Neural cell (in vitro differentiated cells): Measurements from ENCODE around the gene CERS5. TPM values are rescaled to one million over a fixed set of nuclear protein-coding genes. Genes with fewer than 3 reads are reported as not detected.

Experiments
- H2AFZ ChIP-seq: fragments of 200-600, 300-800 bp; sonication (generic), shearing (Covaris generic); 2 replicates; pipeline ENCODE4 v1.6.0; 2014; ENCODE audit warnings: low read depth, mild to moderate bottlenecking, antibody characterized with exemption, low read length, moderate library complexity
- H3F3A ChIP-seq: fragments of 200-600 bp; shearing (Covaris generic); 2 replicates; pipeline ENCODE4 v1.6.1; 2016; ENCODE audit warnings: mild to moderate bottlenecking, moderate library complexity, mixed read lengths, antibody characterized with exemption, low read length; ENCODE audit not compliant: insufficient read depth, poor library complexity, severe bottlenecking
- H3K27ac ChIP-seq: fragments of 200-600, 300-800 bp; sonication (generic), shearing (Covaris generic); 2 replicates; pipeline ENCODE4 v1.5.1; 2014; ENCODE audit warnings: mild to moderate bottlenecking, low read length, moderate library complexity
- H3K27me3 ChIP-seq: fragments of 300-800, 200-600 bp; sonication (generic), shearing (Covaris generic); 2 replicates; pipeline ENCODE4 v1.6.0; 2014; ENCODE audit warnings: mild to moderate bottlenecking, low read depth, low read length, moderate library complexity; ENCODE audit not compliant: insufficient read depth
- H3K36me3 ChIP-seq: fragments of 300-800, 200-600 bp; sonication (generic), shearing (Covaris generic); 2 replicates; pipeline ENCODE4 v1.5.1; 2014; ENCODE audit warnings: mild to moderate bottlenecking, antibody characterized with exemption, low read length, moderate library complexity; ENCODE audit not compliant: insufficient read depth
- H3K4me2 ChIP-seq: fragments of 300-800, 200-600 bp; sonication (generic), shearing (Covaris generic); 2 replicates; pipeline ENCODE4 v1.6.0; 2014; ENCODE audit warnings: mild to moderate bottlenecking, low read length
- H3K4me3 ChIP-seq: fragments of 300-800, 200-600 bp; sonication (generic), shearing (Covaris generic); 2 replicates; pipeline ENCODE4 v1.5.1; 2014; ENCODE audit warnings: mild to moderate bottlenecking, low read length, moderate library complexity
- H3K79me2 ChIP-seq: fragments of 200-600 bp; shearing (Covaris generic); replicated peaks from 2 replicates; pipeline ENCODE4 v1.6.0; 2014; ENCODE audit warnings: mild to moderate bottlenecking, low read length, moderate library complexity; ENCODE audit not compliant: insufficient read depth
- H3K9ac ChIP-seq: fragments of 300-800, 200-600 bp; sonication (generic), shearing (Covaris generic); 2 replicates; pipeline ENCODE4 v1.6.1; 2016; ENCODE audit warnings: mild to moderate bottlenecking, low read length, mixed read lengths
- H3K9me2 ChIP-seq: fragments of 200-600 bp; shearing (Covaris generic); 2 replicates; pipeline ENCODE4 v1.6.1; 2016; ENCODE audit warnings: mild to moderate bottlenecking, low read length, mixed read lengths; ENCODE audit not compliant: insufficient read depth
- H3K9me3 ChIP-seq: fragments of 200-600, 300-800 bp; sonication (generic), shearing (Covaris generic); 2 replicates; pipeline ENCODE4 v1.6.1; 2016; ENCODE audit warnings: mild to moderate bottlenecking, mixed run types, low read length, moderate library complexity, mixed read lengths
- H4K20me1 ChIP-seq: fragments of 200-600 bp; shearing (Covaris generic); 2 replicates; pipeline ENCODE4 v1.6.1; 2016; ENCODE audit warnings: mild to moderate bottlenecking, mixed run types; ENCODE audit not compliant: insufficient read depth
- EP300 ChIP-seq: fragments of 450-650 bp; conservative IDR thresholded peaks from 2 replicates; pipeline ENCODE4 v1.6.1; 2014; ENCODE audit warnings: antibody characterized with exemption, mild to moderate bottlenecking, moderate library complexity; ENCODE audit not compliant: poor library complexity, severe bottlenecking
- EZH2 ChIP-seq: fragments of 200-600, 300-800 bp; shearing (Covaris generic), sonication (generic); IDR thresholded peaks from 2 replicates; pipeline ENCODE4 v1.6.1; 2014; ENCODE audit warnings: antibody characterized with exemption, low read length, borderline replicate concordance, mild to moderate bottlenecking; ENCODE audit not compliant: insufficient read depth, poor library complexity, severe bottlenecking
- MXI1 ChIP-seq: fragments of 450-650 bp; conservative IDR thresholded peaks from 2 replicates; pipeline ENCODE4 v1.6.1; 2014; ENCODE audit warnings: antibody characterized with exemption, mild to moderate bottlenecking; ENCODE audit not compliant: poor library complexity, severe bottlenecking
- POLR2AphosphoS5 ChIP-seq: IDR thresholded peaks from 2 replicates; pipeline ENCODE4 v1.6.1; 2012
- RAD21 ChIP-seq: fragments of 450-650 bp; conservative IDR thresholded peaks from 2 replicates; pipeline ENCODE4 v1.6.1; 2014; ENCODE audit warnings: antibody characterized with exemption, mild to moderate bottlenecking, moderate library complexity
- SMC3 ChIP-seq: fragments of 450-650 bp; conservative IDR thresholded peaks from 2 replicates; pipeline ENCODE4 v1.6.1; 2014; ENCODE audit warnings: antibody characterized with exemption, mild to moderate bottlenecking, moderate library complexity; ENCODE audit not compliant: poor library complexity
- TAF1 ChIP-seq: IDR thresholded peaks from 2 replicates; pipeline ENCODE4 v1.6.1; 2012; ENCODE audit warnings: low read depth
- polyA plus RNA-seq: library from polyadenylated mRNA; depleted of rRNA; stranded (reverse); fragments of >200 nt; gene quantifications from 2 replicates; pipeline ENCODE4 v1.2.3, GENCODE V29; 2014
- TF ChIP-seq, protein P1 (sequence below): IDR thresholded peaks from 2 replicates; pipeline ENCODE4 v1.6.1; 2012; ENCODE audit warnings: borderline replicate concordance
- TF ChIP-seq, protein P2 (sequence below): fragments of 450-650 bp; IDR thresholded peaks from 2 replicates; pipeline ENCODE4 v1.5.1; 2014; ENCODE audit warnings: antibody characterized with exemption, mild to moderate bottlenecking, moderate library complexity; ENCODE audit not compliant: poor library complexity, severe bottlenecking

CERS5 gene
- polyA plus RNA-seq, 1 donor from 2014 or later, result 470 TPM

DNA sequence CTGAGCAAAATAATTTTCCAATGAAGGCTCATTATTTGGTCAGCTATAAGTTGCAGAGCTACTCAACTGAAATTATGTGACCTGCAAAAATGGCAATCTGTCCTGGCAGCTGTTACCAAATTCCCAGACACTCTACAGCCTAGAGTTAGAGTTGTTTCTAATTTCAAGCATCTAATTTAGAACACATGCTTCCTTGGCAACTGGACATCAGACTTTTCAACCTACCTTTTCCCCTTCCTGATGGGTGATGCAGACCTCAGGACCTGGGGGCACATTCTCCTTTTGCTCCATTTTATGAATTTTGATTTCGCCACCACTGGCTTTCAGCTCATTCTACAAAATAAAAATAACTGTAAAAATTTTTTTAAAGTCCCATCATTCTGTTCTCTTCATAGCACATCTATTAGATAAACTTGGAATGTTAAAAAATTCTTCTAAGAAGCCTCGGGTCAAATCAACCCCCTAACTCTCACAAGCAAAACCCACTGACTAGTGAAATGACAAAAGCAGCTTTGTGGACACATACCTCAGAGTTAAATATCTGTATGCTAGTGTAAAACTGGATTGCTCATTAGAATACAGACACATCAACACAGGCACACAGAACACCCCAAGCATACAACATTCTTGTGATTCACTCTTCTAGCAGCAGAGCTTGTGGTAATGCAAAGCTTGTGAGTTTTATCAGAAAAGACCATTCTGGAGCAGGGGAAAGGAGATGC is 33.5 kb upstream of the CERS5 start:
- TF ChIP-seq EP300 (no peak), TAF1 (no peak), MXI1 (no peak), RAD21 (no peak), EZH2 (no peak), SMC3 (no peak), POLR2AphosphoS5 (no peak)
- TF ChIP-seq, protein P1, sequence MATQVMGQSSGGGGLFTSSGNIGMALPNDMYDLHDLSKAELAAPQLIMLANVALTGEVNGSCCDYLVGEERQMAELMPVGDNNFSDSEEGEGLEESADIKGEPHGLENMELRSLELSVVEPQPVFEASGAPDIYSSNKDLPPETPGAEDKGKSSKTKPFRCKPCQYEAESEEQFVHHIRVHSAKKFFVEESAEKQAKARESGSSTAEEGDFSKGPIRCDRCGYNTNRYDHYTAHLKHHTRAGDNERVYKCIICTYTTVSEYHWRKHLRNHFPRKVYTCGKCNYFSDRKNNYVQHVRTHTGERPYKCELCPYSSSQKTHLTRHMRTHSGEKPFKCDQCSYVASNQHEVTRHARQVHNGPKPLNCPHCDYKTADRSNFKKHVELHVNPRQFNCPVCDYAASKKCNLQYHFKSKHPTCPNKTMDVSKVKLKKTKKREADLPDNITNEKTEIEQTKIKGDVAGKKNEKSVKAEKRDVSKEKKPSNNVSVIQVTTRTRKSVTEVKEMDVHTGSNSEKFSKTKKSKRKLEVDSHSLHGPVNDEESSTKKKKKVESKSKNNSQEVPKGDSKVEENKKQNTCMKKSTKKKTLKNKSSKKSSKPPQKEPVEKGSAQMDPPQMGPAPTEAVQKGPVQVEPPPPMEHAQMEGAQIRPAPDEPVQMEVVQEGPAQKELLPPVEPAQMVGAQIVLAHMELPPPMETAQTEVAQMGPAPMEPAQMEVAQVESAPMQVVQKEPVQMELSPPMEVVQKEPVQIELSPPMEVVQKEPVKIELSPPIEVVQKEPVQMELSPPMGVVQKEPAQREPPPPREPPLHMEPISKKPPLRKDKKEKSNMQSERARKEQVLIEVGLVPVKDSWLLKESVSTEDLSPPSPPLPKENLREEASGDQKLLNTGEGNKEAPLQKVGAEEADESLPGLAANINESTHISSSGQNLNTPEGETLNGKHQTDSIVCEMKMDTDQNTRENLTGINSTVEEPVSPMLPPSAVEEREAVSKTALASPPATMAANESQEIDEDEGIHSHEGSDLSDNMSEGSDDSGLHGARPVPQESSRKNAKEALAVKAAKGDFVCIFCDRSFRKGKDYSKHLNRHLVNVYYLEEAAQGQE, result no peak
- TF ChIP-seq, protein P2, sequence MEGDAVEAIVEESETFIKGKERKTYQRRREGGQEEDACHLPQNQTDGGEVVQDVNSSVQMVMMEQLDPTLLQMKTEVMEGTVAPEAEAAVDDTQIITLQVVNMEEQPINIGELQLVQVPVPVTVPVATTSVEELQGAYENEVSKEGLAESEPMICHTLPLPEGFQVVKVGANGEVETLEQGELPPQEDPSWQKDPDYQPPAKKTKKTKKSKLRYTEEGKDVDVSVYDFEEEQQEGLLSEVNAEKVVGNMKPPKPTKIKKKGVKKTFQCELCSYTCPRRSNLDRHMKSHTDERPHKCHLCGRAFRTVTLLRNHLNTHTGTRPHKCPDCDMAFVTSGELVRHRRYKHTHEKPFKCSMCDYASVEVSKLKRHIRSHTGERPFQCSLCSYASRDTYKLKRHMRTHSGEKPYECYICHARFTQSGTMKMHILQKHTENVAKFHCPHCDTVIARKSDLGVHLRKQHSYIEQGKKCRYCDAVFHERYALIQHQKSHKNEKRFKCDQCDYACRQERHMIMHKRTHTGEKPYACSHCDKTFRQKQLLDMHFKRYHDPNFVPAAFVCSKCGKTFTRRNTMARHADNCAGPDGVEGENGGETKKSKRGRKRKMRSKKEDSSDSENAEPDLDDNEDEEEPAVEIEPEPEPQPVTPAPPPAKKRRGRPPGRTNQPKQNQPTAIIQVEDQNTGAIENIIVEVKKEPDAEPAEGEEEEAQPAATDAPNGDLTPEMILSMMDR, result no peak
- Histone ChIP-seq H3K4me2 (no peak overlapping the region), H3K27me3 (no peaks in the 10 kb centered on the region), H3K4me3 (no peak overlapping the region), H3F3A (no peaks in the 10 kb centered on the region), H3K79me2 (no peaks in the 10 kb centered on the region), H4K20me1 (no peaks in the 10 kb centered on the region), H3K9ac (no peak overlapping the region), H3K9me2 (no peaks in the 10 kb centered on the region), H2AFZ (no peak overlapping the region), H3K27ac (no peak overlapping the region), H3K9me3 (no peaks in the 10 kb centered on the region), H3K36me3 (no peaks in the 10 kb centered on the region)

DNA sequence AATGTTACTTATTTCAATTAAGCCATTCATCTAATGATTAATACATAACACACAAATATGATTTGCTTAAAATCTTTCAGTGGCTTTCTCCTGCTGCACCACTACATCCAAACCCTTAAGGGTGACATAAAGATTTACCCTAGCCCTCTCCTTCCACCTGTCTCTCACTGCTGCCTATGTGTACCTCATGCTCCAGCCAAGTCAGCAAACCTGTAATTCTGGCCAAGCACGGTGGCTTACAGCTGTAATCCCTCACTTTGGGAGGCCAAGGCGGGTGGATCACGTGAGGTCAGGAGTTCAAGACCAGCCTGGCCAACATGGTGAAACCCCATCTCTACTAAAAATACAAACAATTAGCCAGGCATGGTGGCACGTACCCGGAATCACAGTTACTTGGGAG is 31.7 kb upstream of the CERS5 start:
- H3K36me3 ChIP-seq, result no peaks in the 10 kb centered on the region
- H3K4me2 ChIP-seq, result no peak overlapping the region
- TF ChIP-seq MXI1 (no peak), SMC3 (no peak), EZH2 (no peak), POLR2AphosphoS5 (no peak), TAF1 (no peak), EP300 (no peak), RAD21 (no peak)
- TF ChIP-seq, protein P1, result no peak
- TF ChIP-seq, protein P2, result no peak
- H2AFZ ChIP-seq, result no peak overlapping the region
- no peaks in the 10 kb centered on the region for H3K79me2 ChIP-seq
- H4K20me1 ChIP-seq, result no peaks in the 10 kb centered on the region
- H3K9me2 ChIP-seq, result no peaks in the 10 kb centered on the region
- H3K27ac ChIP-seq, result no peak overlapping the region
- H3K4me3 ChIP-seq, result no peak overlapping the region
- no peak overlapping the region for H3K9ac ChIP-seq
- H3K9me3 ChIP-seq, result no peaks in the 10 kb centered on the region
- H3F3A ChIP-seq, result no peaks in the 10 kb centered on the region
- H3K27me3 ChIP-seq, result no peaks in the 10 kb centered on the region
